HG03460 (cell line): Measurements from ENCODE around the gene ZNF746.

ENCODE experiments used
- ATAC-seq: cut with Tn5 transposase; IDR thresholded peaks from one replicate; pipeline ENCODE4 v1.9.1; 2021; ENCODE audit not compliant: unreplicated experiment

Gene ZNF746

DNA sequence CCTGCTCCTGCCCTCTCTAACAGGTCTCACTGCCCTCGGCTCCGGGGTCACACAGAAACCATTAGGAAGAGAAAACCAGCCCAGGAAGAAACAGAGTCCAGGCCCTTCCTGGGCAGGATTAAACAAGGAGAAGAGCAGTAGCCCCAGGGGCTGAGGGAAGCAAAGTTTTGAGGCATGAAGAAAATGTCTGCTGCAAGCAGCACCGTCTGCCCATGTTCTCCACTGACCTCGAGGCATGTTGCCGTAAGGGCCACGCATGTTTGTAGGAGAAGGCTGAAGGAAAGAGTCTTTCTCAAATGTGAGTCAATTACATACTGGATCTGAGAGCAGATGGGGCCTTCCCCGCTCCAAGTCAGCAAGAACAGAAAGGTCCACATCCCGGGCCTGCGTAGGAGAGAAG, 4.2 kb downstream of the ZNF746 start:
- ATAC-seq: no peak

- ATAC-seq: no peak
These were observed 7.4 kb downstream of the ZNF746 start for GRCh38 chr7:149490083-149490760.

- no peak for ATAC-seq
These were observed 8.1 kb downstream of the ZNF746 start for GRCh38 chr7:149489391-149490024.

- no peak for ATAC-seq
These were observed 18.0 kb downstream of the ZNF746 start for GRCh38 chr7:149479568-149479967.

- no peak for ATAC-seq
These were observed 18.9 kb downstream of the ZNF746 start for GRCh38 chr7:149478754-149479153.

- ATAC-seq: no peak
These were observed 19.8 kb downstream of the ZNF746 start for GRCh38 chr7:149477494-149478443.

- ATAC-seq: no peak
These were observed 20.8 kb downstream of the ZNF746 start for GRCh38 chr7:149476791-149477190.

DNA sequence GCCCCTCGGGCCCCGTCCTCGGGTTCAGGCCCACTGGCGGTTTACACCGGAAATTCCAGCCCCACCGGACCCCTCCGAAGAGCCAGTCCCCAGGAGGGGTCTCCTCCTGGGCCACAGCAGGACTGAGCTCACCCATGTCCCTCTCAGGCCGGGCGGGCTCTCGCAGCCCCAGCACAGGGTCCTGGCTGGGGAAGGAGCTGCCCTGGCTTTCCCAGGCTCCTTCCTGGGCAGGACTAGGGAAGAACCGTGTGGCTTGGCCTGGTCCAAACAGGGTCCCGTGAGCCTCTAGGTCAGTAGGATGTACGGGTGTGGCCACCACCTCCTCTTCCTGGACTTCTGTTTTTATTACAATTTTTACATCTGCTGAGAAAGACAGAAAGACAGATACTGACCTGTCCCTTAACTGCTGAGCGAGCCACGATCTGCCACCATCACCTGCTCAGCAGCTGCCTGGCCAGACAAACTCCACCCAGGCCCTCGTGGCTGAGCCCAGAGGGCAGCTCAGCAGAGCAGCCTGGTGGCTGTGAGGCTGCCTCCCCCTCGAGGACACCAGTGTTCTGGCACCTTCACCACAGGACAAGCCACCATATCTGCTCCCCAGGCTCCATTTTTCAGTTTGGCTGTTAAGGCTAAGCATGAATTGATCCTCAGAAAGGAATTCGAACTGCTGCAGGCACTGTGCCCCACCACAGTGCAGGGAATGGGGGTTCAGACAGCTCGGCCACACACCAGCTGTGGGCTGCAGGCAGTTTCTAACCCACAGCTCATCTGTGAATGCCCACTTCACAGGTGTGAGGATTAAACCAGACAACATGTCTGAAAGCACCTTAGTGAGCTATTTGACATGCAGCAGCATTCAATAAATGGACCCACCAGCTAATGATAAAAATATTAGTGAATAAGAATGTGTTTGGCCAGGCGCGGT, 22.2 kb downstream of the ZNF746 start:
- ATAC-seq: no peak

DNA sequence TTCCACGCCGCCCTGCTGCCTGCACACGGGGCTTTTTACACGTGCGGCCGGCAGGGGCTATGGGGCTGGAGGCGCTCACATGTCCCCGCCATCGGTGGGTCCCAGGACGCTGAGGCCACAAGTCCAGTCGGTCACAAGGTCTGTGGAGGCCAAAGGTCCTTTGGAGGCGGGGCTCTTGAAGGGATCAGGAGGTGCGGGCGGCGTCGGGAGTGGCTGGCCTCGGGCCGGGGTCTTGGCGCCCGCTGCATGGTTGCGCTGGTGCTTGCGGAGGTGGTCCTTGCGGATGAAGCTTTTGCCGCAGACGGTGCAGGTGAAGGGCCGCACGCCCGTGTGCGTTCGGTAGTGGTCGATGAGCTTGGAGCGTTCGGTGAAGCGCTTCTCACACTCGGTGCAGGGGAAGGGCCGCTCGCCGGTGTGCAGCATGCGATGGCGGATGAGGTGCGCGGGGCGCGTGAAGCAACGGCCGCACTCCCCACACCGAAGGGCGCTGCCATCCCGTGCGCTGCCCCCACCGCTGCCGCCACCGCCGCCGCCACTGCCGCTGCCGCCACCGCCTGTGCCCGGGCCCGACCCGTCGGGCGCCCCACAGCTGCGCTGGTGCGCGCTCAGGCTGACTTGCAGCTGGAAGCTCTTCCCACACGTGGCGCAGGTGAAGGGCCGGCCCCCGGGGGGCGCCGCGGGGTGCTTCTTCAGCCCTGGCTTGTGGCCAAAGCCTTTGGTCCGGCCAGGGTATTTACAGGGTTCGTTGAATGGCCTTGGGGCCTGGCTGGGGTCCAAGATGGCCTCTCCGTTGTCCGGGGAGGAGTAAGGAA, 23.1 kb downstream of the ZNF746 start:
- no peak for ATAC-seq

DNA sequence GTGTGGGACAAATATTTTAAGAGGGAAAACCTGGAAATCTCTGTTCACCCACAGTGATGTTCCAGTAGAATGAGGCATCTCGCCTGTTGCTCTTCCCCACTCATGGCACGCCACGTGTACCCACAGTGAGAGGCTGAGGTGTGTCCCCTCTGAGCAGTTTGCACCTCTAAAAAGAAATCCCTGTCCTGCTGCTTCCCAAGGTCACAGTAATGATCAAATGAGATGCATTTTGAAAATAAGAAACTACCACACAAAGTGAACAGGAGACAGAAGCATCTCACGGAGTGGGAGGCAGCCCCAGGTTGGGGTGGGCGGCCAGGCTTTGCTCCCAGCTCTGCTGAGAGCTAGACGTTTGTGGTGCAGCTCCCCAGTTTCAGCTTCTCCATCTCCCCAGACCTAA, 24.4 kb downstream of the ZNF746 start:
- ATAC-seq: no peak

- ATAC-seq: no peak
These were observed 26.2 kb downstream of the ZNF746 start for GRCh38 chr7:149471289-149471953.

DNA sequence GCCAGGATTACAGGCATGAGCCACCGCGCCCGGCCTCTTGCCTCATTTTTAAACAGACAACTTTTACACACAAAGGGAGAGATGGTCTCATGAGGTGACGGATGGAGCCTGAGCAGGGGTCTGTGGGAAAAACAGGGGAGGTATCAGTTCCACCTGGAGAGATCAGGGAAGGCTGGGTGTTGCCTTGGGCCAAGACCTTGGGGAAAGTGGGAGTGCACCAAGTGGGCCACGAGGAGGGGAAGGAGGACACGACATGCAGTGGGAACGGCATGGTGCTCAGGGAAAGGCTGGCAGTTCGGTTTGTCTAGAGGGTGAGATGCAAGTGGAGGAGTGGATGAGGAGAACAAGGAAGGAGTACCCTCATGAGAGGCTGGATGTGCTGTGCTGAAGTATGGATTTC, 27.8 kb downstream of the ZNF746 start:
- no peak for ATAC-seq

GRCh38 chr7:149468208-149468607, 29.4 kb downstream of the ZNF746 start:
- no peak for ATAC-seq

- no peak for ATAC-seq
These were observed 30.2 kb downstream of the ZNF746 start for GRCh38 chr7:149467321-149467859.

DNA sequence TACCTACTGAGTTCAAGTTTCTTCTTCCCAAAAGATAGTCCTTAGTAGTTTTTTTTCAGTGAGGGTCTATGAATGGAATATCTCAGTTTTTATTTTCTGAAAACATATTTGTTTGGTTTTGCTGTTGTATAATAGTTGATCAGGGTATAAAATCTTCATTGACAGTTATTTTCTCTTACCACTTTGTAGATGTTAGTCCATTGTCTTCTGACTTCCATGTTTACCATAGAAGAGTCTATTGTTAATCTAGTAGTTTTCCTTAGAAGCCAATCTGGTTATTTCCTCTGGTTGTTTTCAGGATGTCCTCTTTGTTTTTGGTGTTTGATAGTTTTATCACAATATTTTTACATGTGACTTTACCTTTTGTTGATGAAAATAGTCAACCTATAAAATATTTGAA, 31.2 kb downstream of the ZNF746 start:
- ATAC-seq: no peak

DNA sequence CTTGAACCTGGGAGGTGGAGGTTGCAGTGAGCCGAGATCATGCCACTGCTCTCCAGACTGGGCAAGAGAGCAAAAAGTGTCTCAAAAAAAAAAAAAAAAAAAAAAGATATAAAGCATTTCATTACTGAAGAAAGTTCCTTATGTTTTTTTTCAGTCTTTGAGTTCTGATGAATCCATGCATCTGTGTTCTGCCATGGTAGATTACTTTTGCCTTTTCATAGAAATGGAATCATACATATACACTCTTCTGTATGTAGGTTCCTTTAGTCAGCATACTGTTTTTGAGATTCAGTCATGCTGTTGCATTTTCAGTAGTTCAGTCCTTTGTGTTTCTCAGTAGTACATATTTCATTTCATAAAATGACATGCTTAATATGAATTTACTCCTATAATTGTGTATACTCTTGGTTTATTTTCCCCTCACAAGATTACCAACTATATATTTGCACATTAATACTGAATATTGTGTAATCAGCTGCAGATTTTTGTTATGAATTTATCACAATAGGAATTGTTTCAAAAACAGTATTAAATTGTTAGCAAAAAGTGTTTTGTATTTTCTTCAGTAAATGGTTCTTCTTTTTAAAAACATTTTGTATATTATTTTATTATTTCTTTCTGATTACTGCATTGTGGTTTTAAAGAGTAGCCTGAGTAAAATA, 34.0 kb downstream of the ZNF746 start:
- ATAC-seq: no peak

GRCh38 chr7:149462101-149462520, 35.5 kb downstream of the ZNF746 start:
- no peak for ATAC-seq

- peak; percentile 97 for ATAC-seq
These were observed 36.9 kb downstream of the ZNF746 start, which contains the start of gene ZNF777 for GRCh38 chr7:149460493-149461277. Gene ZNF777, minus strand, starts transcription at chr7:149461062. Its CDS starts 5,040 bp downstream, at chr7:149456022.
